ENCODE results near the gene CNTN6. TPM values are rescaled to one million over a fixed set of nuclear protein-coding genes. Genes with fewer than 3 reads are reported as not detected.

The CNTN6 gene
- total RNA-seq, 1 donor from 2014 or later = 10.3 TPM

DNA sequence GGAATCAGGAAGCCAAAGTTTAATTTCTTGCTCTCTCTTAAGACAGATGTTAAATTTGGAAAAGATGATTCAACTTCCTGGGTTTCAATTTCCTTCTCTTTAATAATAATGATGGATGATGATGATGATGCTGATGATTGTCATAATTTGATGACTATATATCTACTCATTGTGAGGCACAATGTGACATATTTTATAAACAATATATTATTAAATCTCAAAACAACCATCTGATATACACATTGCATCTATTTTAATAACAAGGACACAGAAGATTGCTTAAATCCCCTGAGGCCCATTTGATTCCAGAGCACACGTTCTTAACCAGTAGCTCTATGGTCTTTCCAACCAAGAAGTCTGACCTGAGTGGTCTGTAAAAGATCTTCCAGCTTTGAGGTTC lies 124.0 kb downstream of the CNTN6 start:
- Histone ChIP-seq H3K9me3 (no peaks in the 10 kb centered on the region), H3K36me3 (no peaks in the 10 kb centered on the region), H3K27ac (no peak overlapping the region), H3K4me3 (no peak overlapping the region), H3K27me3 (ENCODE audit: low read depth) (no peaks in the 10 kb centered on the region), H3K4me1 (no peaks in the 10 kb centered on the region)
- intact Hi-C loops (cut with DNase I) = no loop called here
- DNase-seq = no peak
- TF ChIP-seq, protein P1, sequence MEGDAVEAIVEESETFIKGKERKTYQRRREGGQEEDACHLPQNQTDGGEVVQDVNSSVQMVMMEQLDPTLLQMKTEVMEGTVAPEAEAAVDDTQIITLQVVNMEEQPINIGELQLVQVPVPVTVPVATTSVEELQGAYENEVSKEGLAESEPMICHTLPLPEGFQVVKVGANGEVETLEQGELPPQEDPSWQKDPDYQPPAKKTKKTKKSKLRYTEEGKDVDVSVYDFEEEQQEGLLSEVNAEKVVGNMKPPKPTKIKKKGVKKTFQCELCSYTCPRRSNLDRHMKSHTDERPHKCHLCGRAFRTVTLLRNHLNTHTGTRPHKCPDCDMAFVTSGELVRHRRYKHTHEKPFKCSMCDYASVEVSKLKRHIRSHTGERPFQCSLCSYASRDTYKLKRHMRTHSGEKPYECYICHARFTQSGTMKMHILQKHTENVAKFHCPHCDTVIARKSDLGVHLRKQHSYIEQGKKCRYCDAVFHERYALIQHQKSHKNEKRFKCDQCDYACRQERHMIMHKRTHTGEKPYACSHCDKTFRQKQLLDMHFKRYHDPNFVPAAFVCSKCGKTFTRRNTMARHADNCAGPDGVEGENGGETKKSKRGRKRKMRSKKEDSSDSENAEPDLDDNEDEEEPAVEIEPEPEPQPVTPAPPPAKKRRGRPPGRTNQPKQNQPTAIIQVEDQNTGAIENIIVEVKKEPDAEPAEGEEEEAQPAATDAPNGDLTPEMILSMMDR (IDR thresholded peaks at IDR 0.05) = no peak
- no peak for ATAC-seq

DNA sequence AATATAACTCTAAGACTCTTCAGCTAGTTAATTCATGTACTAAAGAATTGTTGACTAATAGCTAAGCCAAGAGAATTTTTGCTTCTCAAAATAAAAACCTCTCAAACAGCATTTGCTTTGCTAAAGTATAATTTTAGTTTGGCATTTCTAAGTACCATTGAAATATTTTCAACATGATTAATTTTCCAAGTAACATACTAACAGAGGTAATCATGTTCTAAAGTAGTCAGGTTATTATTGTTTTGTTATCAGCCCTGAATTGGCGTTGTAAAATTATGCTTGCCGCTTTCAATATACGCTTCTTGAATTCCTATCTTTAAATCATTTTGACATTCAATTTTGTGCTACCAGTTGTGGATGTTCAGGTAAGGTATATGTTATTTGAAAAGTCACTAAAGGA lies 134.3 kb downstream of the CNTN6 start:
- no peaks in the 10 kb centered on the region for H3K36me3 ChIP-seq
- H3K4me1 ChIP-seq = no peaks in the 10 kb centered on the region
- no peak overlapping the region for H3K4me3 ChIP-seq
- DNase-seq (no peak), ATAC-seq (peak in 1 of 2 donors; percentile 71)
- H3K9me3 ChIP-seq = no peaks in the 10 kb centered on the region
- H3K27me3 ChIP-seq (ENCODE audit: low read depth) = no peaks in the 10 kb centered on the region
- TF ChIP-seq, protein P1 (IDR thresholded peaks at IDR 0.05) = no peak
- H3K27ac ChIP-seq = no peak overlapping the region
- intact Hi-C loops (cut with DNase I) = no loop called here

DNA sequence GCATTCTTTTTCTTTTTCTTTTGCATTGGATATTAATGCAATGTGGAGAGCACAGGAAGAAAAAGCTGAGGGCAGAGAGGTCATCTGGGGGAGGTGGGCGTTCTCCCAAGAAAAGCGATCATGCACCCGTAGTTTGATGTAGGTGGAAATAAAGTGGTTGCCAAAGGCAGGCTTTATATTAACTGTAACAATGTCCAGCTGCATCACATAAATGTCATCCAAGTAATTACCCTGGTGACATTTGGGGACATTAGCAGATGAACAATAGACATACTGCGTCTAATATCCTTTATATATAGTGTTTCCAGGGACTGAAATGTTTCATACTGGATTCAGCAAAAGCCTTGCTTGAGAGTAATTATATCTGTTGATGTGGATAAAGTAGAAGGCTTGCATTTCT lies 135.5 kb downstream of the CNTN6 start:
- TF ChIP-seq, protein P1 (IDR thresholded peaks at IDR 0.05) = no peak
- ATAC-seq (no peak), DNase-seq (no peak)
- intact Hi-C loops (cut with DNase I) = no loop called here
- Histone ChIP-seq H3K4me3 (no peak overlapping the region), H3K27ac (no peak overlapping the region), H3K36me3 (no peaks in the 10 kb centered on the region), H3K27me3 (ENCODE audit: low read depth) (no peaks in the 10 kb centered on the region), H3K4me1 (no peaks in the 10 kb centered on the region), H3K9me3 (no peaks in the 10 kb centered on the region)

DNA sequence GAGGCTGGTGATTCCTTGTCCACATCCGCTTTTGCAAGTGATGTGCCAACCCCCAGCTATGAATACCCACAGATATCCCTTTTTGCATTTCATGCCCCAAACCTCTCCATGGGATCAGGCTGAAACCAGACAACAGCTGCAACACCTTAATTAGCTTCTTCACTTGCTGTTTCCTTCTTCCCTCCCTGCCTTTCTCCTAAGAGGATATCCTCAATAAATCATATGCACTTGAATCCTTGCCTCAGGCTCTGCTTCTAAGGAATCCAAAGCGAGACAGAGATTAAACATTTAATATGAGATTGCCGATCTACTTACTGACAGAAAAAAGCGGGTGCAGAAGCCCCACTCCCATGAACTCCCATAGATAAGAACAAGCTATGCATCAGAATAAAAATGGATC lies 138.1 kb downstream of the CNTN6 start:
- Histone ChIP-seq H3K4me3 (no peak overlapping the region), H3K27ac (no peak overlapping the region), H3K27me3 (ENCODE audit: low read depth) (no peaks in the 10 kb centered on the region), H3K9me3 (no peaks in the 10 kb centered on the region), H3K36me3 (no peaks in the 10 kb centered on the region), H3K4me1 (no peaks in the 10 kb centered on the region)
- ATAC-seq (no peak), DNase-seq (no peak)
- TF ChIP-seq, protein P1 (IDR thresholded peaks at IDR 0.05) = no peak
- intact Hi-C loops (cut with DNase I) = no loop called here

DNA sequence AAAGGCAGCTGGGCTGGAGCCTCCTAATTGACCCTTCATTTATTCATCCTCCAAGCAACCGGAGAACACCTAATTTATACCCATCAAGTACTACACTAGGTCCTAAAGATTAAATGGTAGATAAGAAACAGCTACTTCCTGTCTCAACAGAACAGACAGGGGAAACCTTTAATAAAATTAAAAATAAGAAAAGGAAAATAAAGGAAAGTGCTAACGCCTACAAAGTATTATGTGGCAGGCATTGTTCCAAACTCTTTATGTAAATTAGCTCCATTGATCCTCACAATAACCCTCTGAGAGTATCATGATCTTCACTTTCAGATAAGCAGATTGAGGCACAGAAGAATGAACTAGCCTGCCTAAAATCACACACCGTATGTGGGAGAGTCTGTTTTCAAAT lies 139.5 kb downstream of the CNTN6 start:
- DNase-seq (no peak), ATAC-seq (no peak)
- Histone ChIP-seq H3K9me3 (no peaks in the 10 kb centered on the region), H3K4me3 (no peak overlapping the region), H3K36me3 (no peaks in the 10 kb centered on the region), H3K27me3 (ENCODE audit: low read depth) (no peaks in the 10 kb centered on the region), H3K4me1 (no peaks in the 10 kb centered on the region), H3K27ac (no peak overlapping the region)
- TF ChIP-seq, protein P1 (IDR thresholded peaks at IDR 0.05) = no peak
- intact Hi-C loops (cut with DNase I) = no loop called here
